SK-MEL-5 (cell line): ENCODE data around the gene NOXO1. TPM values are rescaled to one million over a fixed set of nuclear protein-coding genes. Genes with fewer than 3 reads are reported as not detected.
"Not testable (repeated sequence)": the region's sequence is repeated elsewhere in the genome, so short reads cannot be mapped to it uniquely, and the experiment has no call there.

Experiments
- DNase-seq: peaks from one replicate; pipeline ENCODE4 v3.0.0-alpha.2; 2016; ENCODE audit warnings: low read depth, low spot score
- in situ Hi-C: cut with HindIII; loops from 2 replicates; pipeline ENCODE4 v1.10.0; 2016; ENCODE audit warnings: low sequenced_read_pairs, high pct_unique_total_duplicates, low pct_unique_long_range_greater_than_20kb
- total RNA-seq: library from RNA; depleted of rRNA; stranded (reverse); fragments of >200 nt; shearing (Covaris generic); gene quantifications from 2 replicates; pipeline ENCODE4 v1.2.3, GENCODE V29; 2014

NOXO1 gene
- total RNA-seq, 1 experiment from 2014 or later: not detected

GRCh38 chr16:2015117-2015946, 34.1 kb upstream of the NOXO1 start:
- in situ Hi-C loops: no loop called here
- DNase-seq: no peak

GRCh38 chr16:2013527-2013926, 32.3 kb upstream of the NOXO1 start:
- DNase-seq: no peak
- in situ Hi-C loops: no loop called here

- in situ Hi-C loops, DNase-seq: not testable (repeated sequence)
Observed at GRCh38 chr16:2011726-2012125, 30.5 kb upstream of the NOXO1 start.

DNA sequence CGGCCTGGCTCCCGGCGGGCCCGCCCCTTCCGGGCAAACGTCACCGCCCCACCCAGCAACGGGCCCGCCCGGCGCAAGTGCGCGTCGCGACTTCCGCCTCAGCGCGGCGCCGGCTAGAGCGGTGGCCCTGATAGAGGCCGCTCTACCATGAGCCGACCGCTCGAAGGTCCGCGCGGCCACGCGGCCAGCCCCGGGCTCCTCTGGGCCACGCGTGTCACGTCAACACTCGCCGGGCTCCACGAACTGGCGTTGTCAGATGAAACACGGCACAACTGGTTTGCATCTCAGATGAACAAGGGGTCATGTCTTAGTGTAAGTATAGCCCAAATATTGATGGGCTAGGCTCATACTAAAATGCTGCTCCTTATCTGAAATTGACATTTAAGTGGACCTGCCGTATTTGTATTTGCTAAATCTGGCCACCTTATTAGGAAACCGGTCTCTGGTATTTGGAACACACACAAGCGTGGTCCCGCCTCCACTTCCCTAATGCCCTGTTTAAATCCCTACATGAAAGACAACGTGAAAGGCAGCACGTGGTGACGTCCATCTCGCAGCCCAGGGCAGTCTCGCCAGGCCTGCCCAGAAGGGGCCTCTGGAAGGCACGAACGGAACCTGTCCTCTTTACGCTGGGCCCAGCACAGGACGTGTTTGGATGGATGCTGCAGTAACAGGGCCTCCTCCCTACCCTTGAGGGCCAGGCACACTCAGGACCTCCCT, 28.7 kb upstream of the NOXO1 start, which contains the start of gene ZNF598:
Gene ZNF598, minus strand, starts transcription at position 31 of the 720 bp plus-strand sequence.
- DNase-seq: peak; percentile 78
- in situ Hi-C loops: no loop called here

GRCh38 chr16:2009164-2009711, 28.0 kb upstream of the NOXO1 start:
- in situ Hi-C loops: no loop called here
- DNase-seq: no peak

- in situ Hi-C loops: no loop called here
- no peak for DNase-seq
Observed at GRCh38 chr16:2008631-2009163, 27.4 kb upstream of the NOXO1 start.

DNA sequence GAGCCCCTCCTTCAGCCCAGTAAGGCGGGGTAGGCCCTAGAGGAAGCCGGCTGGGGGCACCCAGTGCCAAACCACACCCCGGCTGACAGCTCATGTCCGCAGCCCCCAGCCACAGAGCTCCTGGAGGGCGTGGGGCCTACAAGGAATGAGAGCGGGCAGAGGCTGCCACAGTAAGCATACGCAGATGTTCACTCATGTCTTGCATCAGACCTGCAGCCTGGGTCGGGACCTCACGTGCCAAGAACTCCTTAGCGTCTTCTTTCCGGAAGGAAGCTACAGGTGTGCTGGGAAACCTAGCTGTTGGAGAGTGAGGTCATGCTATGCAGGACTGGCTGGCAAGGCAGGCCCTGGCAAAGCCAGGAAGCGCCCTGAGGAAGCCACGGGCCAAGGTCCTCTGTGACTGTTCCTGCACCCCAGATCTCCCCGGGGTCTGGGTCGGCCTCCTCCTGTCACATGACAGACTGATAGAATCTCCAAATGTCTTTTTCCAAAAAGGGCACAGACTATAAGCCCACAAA, 26.8 kb upstream of the NOXO1 start:
- DNase-seq: no peak
- in situ Hi-C loops: no loop called here

- in situ Hi-C loops: no loop called here
- no peak for DNase-seq
Observed at GRCh38 chr16:2007081-2007836, 26.0 kb upstream of the NOXO1 start.

GRCh38 chr16:2006317-2006716, 25.0 kb upstream of the NOXO1 start:
- in situ Hi-C loops: no loop called here
- no peak for DNase-seq

- DNase-seq: peak; percentile 30
- in situ Hi-C loops: no loop called here
Observed at GRCh38 chr16:2005646-2006045, 24.4 kb upstream of the NOXO1 start.

GRCh38 chr16:2004795-2005517, 23.7 kb upstream of the NOXO1 start:
- DNase-seq: no peak
- in situ Hi-C loops: no loop called here

DNA sequence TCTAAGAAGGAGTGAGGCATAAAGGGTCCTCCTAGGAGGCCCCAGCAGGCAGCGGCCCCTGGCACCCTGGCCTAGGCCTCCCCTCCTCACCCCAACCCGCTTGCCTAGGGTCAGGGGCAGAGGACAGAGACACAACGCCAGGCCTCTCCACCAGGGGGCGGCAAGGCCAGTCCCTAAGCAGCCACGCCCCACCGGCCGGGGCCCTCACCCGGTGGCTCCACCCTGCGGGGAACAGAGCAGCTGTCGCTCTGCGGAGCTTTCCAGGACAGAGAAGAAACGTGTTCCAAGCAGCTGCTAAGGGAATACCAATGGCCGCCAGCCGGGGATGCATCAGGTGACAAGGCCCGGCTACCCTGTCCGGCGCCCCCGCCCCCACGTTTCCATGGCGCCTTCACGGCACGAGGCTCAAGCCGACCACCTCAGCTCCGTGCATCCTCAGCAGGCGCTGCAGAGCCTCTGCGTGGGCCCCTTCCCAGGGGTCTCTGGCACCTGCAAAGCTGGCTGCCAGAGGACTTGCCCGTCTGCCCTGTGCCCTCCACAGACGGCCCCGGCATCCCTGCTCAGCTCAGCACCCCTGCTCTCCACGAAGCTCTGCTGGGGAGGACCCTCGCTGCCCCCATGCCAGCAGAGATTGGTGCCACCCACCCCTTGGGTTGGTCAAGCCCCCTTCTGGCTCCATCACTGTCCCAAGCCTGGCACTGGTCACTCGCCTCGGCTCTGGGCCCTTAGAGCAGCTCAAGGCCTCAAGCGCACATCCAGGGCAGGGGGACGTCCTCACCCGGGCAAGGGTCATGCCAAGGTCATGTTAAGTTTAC, 22.8 kb upstream of the NOXO1 start:
- in situ Hi-C loops: no loop called here

GRCh38 chr16:2003231-2003826, 22.1 kb upstream of the NOXO1 start:
- in situ Hi-C loops: no loop called here
- no peak for DNase-seq

More for the DNA sequence above, 22.8 kb upstream of the NOXO1 start:
- DNase-seq: peak; percentile 89

DNA sequence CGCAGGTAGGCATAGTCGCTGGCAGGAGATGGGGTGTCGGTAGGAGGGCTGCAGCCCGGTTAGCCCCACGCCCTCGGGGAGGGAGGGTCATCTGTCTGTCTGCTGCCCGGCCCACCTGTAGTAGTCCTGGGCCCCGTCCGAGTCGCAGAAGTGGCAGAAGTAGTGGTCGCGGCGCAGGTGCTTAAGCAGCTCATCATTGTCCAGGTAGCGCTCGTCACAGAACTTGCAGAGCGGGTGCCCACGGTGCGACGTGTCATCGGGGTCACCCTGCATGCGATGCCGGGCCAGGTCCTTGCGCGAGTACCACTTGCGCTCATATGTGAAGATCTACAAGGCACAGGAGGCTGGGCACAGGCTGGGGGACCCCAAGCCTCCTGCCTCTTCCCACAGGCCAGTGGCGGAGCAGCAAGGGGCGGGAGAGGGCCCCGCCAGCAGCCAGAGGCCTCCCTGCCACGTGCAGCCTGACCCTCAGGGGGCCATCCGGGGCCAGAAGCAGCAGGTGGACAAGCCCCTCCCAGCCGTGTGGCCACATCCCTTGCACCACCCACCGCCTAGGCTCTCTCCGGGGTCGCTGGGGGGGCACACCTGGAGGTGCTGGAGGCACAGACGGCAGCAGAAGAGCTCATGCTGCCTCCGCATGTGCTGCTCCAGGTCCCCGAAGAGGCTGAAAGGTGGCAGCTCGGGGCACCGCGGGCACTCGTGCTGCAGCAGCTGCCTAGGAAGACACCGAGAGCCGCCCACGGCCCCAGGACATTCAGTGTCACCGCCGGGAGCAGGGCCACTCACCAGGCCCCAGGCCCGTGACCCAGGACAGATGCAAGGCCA, 21.3 kb upstream of the NOXO1 start:
- DNase-seq: no peak
- in situ Hi-C loops: no loop called here
